Left forelimb (tissue), 1 donor: ENCODE measurements around the gene PRKAG2.

Source experiments
- DNase-seq: peaks from one replicate; pipeline ENCODE4 v3.0.0-alpha.2; 2018; ENCODE audit warnings: low spot score

The PRKAG2 gene

DNA sequence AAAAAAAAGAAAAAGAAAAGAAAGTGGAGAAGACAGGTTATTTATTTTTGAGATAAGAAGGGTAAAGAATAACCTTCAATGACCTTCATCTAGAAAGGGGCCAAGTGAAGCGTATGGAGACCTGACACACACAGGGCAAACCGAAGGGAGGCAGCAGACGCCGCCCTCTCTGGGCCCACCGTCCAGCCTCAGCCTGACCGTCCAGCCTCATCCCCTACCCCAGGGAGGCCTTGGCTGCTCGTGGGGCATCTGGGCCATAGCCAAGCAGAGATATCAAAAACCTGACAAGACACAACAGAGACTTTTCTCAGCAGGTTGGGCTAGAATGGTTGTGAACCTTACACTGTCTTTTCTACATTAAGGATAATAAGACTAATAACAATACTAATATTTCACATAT, 10.9 kb downstream of the PRKAG2 start:
- DNase-seq: no peak

DNA sequence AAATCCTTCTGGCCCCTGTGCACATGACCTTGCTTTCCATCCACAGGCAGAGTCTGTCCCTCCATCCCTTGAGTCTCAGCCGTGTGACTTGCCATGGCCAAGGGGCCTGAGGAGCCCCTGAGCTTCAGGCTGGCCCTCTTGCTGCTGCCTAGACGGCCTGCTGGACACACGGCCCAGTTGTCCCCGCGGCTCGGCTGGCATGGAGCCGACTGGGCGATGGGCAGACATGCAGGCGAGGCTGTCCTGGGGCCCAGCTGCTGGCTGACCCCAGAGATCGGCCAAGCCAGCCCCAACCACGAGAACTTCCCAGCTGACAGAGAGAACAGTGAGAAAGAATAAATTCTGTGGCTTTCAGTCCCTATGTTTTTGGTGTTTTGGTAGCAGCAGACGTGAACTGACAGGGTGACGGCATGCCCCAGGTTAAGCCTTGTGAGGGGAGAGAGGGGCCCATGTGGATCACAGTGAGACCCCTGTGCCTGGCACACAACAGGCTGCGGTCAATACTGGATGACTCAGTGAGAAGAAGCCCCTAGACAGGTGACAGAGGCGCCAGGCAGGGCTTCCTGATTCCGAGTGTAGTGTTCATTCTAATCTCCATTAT, 11.7 kb downstream of the PRKAG2 start:
- DNase-seq: no peak

DNA sequence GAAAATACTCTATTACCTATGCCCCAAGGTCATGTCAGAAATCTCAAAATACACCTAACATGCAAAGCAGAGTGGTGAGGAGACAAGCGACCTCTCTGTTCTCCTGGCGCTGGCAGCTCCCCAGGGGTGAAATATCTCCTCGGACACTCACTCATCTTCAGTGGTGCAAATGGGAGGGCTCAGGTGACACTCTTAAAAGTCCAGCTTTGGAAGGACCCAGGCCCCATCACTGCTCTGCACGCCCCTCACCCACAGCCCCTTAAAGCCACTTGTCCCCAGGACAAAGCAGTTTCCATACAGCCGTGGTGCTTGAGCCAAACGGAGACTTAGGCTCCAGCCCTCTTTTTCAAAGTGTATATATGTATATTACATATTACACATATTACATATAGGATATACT, 12.4 kb downstream of the PRKAG2 start:
- DNase-seq: no peak

DNA sequence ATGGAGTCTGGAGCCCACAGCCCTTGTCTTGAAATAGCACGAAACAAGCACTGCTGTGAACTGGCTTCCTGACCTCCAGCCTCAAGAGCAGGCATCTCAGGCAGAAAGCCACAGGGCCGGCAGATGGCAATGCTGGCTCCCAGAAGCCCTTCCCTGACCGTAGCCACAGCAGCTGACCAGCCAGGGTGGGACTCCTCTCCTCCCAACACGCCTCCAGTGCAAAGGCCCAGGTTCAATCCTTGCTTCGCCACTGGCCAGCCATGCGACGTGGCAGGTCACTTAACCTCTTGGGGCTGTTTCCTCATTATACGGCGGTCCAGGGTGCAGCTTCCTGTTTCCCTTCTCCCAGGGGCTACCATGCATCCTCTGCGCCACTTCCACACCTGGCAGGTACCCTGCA, 12.8 kb downstream of the PRKAG2 start:
- no peak for DNase-seq

DNA sequence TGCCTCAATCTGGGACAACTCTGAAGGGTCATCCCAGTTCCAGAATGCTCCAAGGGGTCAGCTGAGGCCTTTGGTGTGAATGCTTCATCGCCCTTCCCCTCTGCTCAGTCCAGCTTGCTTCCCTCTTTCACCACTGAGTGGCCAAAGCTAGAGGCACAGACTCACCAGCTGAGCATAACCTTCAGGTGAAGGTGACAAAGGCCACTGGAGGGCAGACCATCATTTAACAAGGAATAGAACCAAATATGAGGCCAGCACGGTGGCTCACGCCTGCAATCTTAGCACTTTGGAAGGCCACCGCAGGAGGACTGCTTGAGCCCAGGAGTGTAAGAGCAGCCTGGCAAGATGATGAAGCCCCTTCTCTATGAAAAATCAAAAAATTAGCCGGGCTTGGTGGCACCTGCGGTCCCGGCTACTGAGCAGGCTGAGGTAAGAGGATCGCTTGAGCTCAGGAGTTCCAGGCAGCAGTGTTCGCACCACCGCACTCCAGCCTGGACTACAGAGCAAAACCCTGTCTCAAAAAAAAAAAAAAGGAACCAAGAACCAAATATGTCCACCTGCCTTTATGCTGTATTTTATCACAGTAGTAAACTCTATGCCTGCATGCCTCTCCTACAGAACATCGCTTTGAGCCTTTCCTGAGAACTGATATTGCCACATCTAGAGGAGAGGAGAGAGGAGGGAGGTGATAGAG, 13.4 kb downstream of the PRKAG2 start:
- DNase-seq: no peak

DNA sequence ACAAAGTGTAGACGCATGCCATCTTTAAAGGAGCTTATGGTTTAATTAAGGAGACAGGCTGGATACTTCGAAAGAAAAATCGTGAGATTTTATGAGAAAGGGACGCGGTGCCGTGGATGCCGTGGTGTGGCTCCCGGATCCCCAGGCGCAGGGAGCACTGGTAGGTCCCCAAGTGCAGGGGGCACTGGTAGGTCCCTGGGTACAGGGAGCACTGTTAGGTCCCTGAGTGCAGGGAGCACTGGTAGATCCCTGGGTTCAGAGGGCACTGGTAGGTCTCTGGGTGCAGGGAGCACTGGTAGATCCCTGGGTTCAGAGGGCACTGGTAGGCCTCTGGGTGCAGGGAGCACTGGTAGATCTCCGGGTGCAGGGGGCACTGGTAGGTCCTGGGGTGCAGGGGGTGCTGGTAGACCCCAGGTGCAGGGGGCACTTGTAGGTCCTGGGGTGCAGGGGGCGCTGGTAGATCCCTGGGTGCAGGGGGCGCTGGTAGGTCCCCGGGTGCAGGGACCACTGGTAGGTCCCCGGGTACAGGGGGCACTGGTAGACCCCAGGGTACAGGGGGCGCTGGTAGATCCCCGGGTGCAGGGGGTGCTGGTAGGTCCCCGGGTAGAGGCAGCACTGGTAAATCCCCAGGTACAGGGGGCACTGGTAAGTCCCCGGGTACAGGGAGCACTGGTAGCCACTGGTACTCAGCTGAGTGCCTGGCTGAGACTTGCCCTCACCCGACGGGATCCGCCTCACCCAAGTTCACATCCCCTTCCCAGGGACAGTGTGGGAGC, 14.1 kb downstream of the PRKAG2 start:
- no peak for DNase-seq

DNA sequence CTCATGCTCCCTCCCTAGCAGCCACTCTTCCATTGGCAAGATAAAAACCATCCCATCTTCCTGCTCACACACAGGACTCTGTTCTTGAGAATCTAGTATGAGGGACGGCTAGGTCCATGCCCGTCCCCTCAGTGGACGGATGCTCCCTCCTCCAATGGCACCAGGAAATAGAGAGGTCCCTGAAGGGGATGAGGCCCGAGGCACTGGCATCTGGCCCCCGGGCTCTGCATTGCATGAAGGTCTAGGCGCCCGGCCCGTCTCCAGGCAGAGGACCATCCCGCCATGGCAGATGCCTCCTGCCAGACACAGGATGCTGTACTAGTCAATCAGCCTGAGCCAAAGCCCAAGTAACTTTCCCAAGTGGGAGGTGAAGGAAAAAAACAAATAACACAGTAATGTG, 15.0 kb downstream of the PRKAG2 start:
- no peak for DNase-seq

DNA sequence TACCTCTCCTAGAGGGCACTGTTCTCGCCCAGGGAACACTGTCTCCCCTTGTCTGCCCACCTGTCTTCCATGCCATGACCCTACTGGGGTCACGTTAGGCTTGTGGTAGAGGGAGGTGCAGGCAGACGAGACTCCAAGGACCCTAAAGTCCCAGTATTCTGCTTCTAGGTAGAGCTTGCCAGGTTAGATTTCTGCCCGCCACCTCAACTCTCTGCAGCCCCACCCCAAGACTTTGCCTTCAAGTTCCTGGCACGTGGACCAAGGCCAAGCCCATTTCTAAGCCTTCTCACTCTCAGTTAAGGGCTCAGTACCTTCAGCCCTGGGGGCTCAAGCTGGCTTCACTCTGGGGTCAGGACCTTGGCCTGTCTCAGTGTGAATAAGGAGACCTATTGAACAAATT, 16.1 kb downstream of the PRKAG2 start:
- DNase-seq: no peak

DNA sequence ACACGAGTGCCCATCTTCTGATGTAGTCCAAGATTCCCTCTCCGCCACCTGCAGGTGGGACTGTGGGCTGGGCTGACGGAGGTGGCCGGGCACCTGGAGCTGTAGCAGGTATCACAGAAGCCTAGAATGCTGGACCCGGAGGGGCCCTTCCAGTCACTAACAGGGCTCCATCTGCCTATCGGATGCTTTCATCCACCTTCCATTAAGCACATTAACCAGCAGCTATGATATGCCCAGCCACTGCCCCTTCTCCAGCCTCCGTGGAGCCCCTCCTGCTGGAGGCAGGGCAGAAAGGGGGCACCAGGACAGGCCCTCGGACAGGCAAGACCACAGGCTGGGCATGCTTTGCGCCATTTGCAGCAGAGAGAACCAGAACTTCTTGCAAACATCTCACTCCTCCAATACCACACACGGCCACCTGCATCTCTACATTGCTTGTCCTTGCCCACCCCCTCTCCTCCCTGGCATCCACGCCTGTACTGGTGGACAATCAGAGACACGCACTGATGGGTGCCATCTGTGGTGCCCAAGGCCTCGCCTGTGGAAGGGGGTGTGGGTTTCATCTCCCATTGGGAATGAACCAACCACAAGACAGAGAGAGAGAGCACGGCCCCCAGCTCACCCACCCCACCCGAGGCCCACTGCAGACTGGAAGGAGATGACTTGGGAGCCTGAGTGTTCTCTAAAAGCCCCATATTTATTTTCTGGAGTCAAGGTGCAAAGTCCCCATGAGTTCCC, 16.8 kb downstream of the PRKAG2 start:
- no peak for DNase-seq

DNA sequence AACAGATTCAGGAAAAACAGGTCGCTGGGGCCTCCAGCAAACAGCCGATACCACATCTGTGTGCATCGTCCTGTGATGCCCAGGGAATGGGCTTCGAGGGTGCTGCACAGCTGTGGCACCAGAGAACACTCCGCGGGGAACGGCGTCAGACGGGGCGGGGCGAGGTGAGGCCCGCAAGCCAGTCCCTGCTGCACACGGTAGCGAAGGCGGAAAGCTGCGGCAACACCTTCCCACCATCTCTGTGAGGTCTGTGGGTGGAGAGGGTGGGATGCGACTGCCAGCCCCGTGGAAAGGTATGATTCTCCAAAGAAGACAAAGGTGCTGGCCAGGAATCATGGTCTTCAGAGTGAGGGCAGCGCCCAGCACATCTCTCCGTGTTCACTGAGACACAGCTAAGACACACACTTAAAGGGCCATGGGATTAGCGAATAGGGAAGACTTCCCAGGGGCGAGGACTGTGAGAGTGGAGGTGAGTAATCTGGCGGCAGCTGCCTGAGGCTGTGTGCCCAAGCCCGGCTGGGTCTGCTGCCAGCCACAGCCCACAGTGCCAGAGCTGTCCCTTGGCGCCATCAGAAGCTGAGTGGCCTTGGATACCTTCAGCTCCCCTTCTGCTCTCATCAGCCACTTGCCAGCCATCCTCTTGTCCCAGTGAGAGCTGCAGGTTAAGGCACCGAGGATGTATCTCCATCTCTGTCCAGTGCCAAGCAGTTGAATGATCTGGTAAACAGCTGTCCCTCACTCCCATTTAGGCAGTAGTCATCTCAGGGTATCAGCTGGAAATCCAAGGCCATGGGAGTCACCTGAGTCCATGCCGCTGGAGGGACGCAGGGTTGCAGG, 17.6 kb downstream of the PRKAG2 start:
- no peak for DNase-seq

DNA sequence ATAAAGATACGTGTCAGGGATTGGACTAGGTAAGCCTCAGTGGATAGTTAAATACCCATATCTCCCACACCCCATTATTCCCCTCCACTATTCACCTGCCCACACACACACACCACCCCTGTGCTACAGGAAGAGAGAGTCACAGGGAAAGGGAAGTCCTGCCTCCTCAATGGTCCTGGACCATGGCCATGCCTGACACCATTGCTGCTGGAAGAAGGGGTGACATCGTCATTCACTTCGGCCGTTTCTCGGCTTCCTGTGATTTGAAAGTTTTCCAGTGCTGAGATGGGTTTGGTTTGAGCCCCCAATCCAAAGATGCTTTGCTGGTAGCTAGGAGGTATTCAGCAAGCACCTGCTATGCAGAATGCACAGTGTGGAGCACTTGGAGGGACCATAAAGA, 18.5 kb downstream of the PRKAG2 start:
- no peak for DNase-seq

DNA sequence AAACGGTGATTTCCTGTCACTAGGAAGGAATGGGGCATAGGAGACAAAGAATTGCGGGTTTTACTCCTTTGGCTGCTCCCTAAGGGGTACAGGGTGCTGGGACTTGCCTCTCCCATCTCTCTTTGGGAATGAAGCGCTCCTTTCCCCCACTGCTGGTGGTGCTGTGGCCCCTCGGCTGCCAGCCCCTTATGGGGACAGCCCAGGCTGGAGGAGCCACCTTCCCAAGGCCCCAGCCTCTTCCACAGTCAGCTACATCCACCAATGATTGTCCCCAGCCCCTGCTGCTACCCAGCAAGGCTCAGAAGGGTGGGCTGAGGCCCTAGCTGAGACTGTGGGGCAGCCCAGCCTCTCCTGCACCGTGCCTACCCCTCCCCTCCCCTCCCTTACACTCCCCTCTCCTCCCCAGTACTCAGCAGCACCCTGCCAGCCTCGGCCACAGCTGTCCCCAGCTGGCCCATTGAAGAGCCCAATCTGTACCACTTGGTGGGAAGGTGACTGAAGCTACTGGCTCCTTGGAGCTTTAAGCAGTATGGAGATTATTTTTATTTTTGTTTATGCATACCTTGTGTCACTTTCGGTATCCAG, 19.0 kb downstream of the PRKAG2 start:
- no peak for DNase-seq

DNA sequence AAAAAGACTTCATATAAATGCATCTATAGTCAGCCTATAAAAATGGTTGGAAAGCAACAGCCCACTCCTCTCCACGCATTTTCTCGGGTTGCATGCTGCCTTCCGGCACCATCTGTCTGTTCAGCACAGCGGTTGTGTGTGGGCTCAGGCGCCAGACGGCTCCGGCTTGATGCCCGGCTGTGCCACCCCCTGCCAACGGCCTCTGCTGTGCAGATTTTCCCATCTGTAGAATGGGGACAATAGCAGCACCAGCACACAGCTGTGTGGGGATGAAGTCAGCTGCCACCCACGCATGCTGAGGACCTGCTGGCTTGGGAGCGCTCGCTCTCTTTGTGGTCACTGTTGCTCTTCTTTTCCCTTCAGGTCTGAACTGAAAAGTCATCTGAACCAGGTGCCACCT, 19.5 kb downstream of the PRKAG2 start:
- DNase-seq: no peak

DNA sequence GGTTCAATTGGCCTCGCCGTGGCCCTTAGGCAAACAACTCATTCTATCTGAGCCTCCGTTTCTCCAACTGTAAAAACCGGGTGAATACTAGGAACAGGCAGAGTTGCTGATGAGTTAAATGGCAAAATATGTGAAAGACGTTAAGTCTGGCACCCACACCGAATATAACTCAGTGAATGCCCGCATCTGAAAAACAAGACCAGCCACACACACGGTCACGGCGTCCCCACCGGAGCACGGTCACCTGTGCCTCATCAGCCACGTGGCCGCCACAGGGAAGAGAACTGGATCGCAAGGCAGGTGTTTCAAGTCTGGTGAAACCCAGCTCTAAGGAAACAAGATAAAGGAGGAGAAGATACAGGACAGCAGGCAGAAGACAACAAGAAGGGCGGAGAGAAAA, 20.4 kb downstream of the PRKAG2 start:
- no peak for DNase-seq

DNA sequence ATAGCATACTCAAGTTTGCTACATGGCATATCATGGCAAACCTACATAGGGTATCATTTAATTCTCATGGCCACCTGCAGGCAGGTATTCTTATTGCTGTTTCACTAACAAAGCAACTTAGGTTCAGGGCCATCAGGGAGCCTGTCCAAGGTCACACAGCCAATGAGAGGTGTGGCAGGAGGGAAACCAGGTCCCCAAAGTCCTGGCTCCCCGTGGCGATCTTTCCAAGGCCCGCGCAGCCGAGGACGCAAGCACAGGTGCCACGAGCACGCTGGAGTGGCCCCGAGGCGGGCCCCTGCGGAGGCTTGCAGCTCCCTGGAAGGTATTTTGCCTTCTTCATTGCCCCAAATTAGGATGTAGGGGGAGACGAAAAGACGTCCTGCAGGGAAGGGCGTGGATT, 20.8 kb downstream of the PRKAG2 start:
- DNase-seq: no peak

DNA sequence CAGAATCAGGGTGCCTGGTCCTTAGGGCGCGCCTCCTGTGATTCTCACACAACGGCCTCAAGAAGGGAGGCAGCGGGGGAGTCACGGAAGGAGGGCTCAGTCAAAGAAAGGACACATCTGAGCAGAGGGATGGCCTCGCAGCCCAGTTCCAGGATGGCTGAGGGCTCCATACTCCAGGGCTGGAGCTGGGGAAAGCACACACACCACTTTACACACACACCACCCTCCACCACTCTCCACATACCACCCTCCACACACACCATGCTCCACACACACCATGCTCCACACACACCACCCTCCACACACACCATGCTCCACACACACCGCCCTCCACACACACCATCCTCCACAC, 22.2 kb downstream of the PRKAG2 start:
- DNase-seq: no peak

DNA sequence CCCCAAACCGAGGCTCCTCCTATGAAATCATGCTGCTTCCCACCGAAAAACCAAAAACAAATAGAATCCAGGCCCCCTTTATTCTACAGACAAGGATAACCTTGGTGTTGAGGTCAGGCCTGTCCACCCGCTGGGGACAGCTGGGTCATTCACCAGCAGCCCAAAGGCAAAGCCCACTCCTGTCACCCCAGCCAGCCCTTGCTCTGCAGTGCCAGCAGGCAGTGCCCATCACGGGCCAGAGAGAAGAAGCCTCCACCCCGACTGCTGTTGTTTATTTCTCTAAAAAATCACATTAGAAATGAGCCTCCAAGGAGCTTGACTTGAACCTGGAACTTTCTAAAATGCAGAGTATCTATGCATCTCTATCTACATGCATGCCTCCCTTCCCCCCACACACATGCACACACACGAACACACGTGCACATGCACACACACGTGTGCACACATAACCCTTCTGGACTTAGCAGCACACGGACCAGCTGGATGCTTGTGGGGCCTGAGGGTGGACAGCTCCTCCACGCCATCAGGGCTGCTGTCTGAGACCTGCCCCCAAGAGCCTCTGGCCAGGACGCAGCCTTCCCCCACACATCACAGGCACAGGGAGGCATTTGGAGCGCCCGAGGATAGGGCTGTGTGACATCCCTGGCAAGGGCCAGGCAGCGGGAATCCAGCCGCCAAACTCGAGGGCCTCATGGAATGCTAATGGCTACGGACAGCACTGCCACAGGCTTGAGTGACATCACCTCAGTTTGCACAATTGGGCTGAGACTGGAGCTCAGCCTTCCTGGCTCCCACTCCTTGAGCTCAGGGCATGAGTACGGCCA, 22.8 kb downstream of the PRKAG2 start:
- no peak for DNase-seq

DNA sequence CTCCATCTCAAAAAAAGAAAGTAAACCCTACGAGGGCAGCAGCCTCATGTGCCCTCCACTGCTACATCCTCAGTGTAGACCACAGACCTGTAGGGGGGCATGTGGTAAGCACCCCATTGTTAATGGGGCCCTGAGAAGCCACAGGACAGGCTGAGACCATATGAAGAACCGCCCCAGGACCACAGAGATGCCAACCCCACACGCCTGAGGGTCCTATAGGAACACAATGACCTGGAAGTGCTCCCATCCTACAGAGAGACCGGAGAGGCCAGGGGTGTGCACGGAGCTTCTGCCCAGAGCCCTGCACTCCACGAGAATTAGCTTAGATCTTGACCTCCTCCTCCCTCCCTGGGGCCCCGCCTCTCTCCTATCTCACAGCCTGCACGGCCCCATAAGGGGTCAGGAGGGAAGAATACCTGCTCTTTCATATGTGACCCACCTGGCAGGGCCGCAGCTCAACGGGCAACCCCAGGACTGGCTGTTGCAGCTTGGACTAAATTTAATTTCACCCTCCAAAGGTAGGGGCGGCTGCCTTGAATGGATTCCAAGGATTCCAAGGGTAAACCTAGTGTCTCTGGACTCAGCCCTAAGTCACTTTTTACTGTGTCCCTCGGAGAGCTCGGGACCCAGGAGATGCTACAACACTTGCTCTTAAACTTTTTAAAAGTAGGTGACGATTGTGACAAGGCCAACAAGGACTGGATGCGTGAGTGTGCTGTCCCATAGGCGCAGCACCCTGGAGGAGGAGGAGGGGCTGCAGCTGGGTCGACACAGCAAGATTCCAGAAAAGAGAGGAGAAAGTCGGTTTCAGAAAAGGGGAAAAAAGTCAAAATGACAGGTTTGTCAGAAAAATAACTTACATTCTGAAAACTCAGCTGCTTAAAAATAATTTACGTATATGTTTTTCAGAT, 24.2 kb downstream of the PRKAG2 start:
- no peak for DNase-seq

DNA sequence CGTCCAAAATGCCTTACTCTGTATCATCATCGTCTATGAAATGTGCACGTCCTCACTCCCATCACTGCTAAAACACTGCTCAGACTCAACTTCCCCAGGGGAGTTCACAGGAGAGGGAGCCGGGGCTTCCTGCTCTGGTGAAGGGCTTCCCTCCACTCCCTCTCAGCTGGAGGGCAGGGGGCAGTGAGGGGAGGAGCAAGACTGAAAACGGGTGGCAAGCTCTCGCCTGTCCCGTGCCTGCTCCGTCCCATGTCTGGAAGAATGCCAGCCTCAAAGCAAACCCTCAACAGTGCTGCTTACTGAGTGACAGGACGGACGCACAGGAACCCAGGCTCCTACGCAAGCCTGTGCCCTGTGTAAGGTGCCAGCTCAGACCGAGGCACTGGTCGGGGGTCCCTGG, 25.1 kb downstream of the PRKAG2 start:
- no peak for DNase-seq
